ENCODE measurements around the gene NDUFS8.

Gene NDUFS8

GRCh38 chr11:68035266-68035876 lies 4.9 kb downstream of the NDUFS8 start:
- no peak for DNase-seq

GRCh38 chr11:68036141-68036716 lies 5.7 kb downstream of the NDUFS8 start:
- no peak for DNase-seq

- DNase-seq = peak in 8 of 56 donors; percentile 12 to 42 (median 30)
Observed at GRCh38 chr11:68036717-68037239, 6.3 kb downstream of the NDUFS8 start.

- DNase-seq = peak in 7 of 56 donors; percentile 12 to 38 (median 25)
Observed at GRCh38 chr11:68037411-68038225, 7.1 kb downstream of the NDUFS8 start.

- DNase-seq = no peak
Observed at GRCh38 chr11:68038226-68038717, 7.8 kb downstream of the NDUFS8 start.

- peak in 21 of 56 donors; percentile 10 to 71 (median 44) for DNase-seq
Observed at GRCh38 chr11:68038718-68039525, 8.4 kb downstream of the NDUFS8 start, which contains the start of gene TCIRG1. TSS of gene TCIRG1 (plus strand) at chr11:68039025. CDS start at chr11:68041272, 2,247 bp downstream.

GRCh38 chr11:68039526-68040086 lies 9.1 kb downstream of the NDUFS8 start:
- DNase-seq = no peak

DNA sequence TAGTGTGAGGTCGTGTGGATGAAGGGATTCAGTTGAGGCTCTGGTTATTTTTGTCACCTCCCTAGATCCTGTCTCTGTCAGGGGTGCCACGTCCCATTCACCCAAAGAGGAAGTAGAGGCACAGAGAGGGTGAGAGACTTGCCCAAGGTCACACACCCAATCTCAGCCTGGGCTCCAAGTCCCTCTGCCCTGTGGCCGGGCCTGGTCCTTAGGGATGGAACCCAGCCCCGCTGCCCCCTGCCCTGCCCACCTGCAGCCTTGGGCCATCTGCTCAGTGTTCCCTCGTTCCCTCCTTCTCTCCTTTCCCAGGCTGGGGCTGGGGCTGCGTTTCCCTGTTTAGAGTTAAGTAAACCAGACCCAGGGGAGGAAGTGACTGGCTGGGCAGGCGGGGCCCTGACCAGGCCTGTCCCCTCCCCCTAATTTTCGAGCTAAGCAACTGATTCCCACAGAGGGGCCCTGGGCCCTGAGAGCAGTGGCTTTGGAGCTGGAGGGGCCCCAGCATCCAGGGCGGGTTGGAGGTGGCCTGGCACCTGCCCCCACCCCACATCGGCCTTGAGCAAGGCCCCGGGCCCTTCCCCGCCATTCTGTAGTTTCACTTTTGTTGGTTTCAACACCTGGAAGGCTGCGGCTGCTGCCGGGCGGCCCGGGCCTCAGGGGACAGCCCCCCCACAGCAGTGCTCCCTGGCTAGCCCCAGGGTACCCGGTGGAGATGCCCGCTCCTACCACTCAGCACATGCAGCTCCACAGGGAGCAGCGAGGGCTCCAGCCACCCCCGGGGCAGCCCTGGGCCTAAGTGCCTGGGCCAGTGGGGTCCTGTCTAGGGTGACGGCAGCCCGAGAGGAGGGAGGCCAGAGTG lies 9.8 kb downstream of the NDUFS8 start:
- peak in 2 of 56 donors; percentile 13 to 16 for DNase-seq

GRCh38 chr11:68040957-68041591 lies 10.6 kb downstream of the NDUFS8 start:
- no peak for DNase-seq

DNA sequence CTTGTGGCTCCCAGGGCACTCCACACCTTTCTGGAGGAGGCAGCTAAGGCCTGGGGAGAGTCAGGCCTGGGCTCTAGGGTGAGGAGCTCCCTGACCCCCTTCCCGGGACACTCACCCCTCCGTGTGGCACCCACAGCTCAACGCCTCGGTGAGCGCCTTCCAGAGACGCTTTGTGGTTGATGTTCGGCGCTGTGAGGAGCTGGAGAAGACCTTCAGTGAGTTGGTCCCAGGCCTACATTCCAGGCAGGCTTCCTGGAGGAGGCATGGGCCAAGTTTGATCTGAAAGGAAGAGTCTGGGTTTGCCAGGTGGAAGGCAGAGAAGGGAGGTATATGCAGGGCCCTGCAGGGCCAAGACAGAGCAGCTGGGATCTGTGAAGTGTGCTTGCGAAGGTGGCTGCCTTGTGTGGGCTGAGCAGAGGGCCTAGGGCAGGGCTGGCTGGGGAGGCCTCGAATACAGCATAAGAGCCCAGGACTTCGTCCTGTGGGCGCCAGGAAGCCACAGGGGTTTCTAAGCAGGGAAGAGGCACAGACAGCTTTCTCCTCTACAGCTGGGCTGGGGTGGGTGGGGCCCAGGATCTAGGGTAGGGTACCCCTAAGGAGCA lies 11.2 kb downstream of the NDUFS8 start:
- DNase-seq = no peak

- DNase-seq = no peak
Observed at GRCh38 chr11:68042219-68043028, 11.9 kb downstream of the NDUFS8 start.

- DNase-seq = no peak
Observed at GRCh38 chr11:68043029-68043348, 12.5 kb downstream of the NDUFS8 start.

DNA sequence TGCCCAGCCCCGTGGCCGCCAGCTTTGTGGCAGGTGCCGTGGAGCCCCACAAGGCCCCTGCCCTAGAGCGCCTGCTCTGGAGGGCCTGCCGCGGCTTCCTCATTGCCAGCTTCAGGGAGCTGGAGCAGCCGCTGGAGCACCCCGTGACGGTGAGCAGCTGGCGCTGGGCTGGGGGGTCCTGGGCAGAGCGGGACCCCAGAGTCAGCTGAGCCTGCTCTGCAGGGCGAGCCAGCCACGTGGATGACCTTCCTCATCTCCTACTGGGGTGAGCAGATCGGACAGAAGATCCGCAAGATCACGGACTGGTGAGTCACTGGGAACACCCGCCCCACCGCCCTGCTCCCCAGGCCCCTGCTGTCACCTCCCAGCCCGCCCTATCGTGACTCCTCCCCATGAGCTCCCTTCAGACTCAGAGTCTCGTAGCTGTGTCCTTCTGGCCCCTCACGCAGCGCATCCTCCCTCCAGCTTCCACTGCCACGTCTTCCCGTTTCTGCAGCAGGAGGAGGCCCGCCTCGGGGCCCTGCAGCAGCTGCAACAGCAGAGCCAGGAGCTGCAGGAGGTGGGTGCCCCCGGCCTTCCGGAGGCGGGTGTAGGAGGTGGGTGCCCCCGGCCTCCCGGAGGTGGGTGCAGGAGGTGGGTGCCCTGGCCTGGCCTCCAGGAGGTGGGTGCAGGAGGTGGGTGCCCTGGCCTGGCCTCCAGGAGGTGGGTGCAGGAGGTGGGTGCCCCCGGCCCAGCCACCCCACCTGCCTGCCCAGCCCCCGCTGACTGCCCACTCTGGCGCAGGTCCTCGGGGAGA lies 13.1 kb downstream of the NDUFS8 start:
- DNase-seq = no peak

DNA sequence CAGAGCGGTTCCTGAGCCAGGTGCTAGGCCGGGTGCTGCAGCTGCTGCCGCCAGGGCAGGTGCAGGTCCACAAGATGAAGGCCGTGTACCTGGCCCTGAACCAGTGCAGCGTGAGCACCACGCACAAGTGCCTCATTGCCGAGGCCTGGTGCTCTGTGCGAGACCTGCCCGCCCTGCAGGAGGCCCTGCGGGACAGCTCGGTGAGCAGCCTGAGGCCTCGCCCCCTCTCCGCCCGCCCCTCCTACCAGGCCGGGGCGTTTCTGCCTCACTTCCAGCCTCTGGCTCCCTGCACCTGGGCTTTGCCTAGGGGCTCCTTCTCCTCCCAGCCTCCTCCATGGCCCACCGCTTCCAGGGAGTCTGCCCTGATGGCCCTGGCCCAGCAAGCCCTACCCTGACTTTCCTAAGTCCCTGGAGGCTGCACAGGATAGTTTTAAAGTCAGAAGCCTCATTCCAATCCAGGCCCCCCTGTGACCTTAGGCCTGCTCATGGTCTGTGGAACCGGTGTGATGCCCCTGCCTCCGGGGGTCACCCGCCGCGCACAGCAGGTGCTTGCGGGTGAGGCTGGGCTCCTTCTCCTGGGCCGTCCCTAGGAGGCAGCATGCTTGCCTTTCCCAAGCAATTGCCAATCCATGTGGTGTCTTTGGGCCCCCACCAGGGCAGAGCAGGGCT lies 13.8 kb downstream of the NDUFS8 start:
- DNase-seq = no peak

GRCh38 chr11:68044898-68045351 lies 14.4 kb downstream of the NDUFS8 start:
- no peak for DNase-seq

Data from amygdala (tissue), 56 donors.